ENCODE measurements around the gene CCDC68. TPM values are rescaled to one million over a fixed set of nuclear protein-coding genes. Genes with fewer than 3 reads are reported as not detected.
A peak's percentile ranks its signal among the peaks of the same experiment; 100 is the strongest.

Gene CCDC68
- total and polyA plus RNA-seq, 2 of the 13 experiments (the other 11 are each of a cell fraction or from before 2014, with no cell fraction given) = 4.6 to 13.3 TPM

- no TSS peak for BruUV-seq (replicated peaks)
- ChIA-PET CTCF (ENCODE audit: low intra/inter-chr PET ratio, low total read pairs) (no interaction called here), POLR2A (no interaction called here)
- intact Hi-C loops (cut with micrococcal nuclease; ENCODE audit: unreplicated experiment) (no loop called here), in situ Hi-C loops (cut with HindIII; ENCODE audit: extremely low pct_ligation_motif_present, low pct_unique_long_range_greater_than_20kb) (no loop called here)
- TF ChIP-seq ZBTB7A (CRISPR knock-in tag; IDR thresholded peaks at IDR 0.05) = no peak
- no peak for TF ChIP-seq ATF6 (CRISPR knock-in tag; conservative IDR thresholded peaks at IDR 0.05)
- TF ChIP-seq XBP1 (CRISPR knock-in tag; IDR thresholded peaks at IDR 0.05) = no peak
- no peak for TF ChIP-seq SMYD3 (CRISPR knock-in tag; IDR thresholded peaks at IDR 0.05)
- TF ChIP-seq SPEN (CRISPR knock-in tag; IDR thresholded peaks at IDR 0.05; ENCODE audit: low read depth) = no peak
- no peak for TF ChIP-seq ZSCAN25 (CRISPR knock-in tag; IDR thresholded peaks at IDR 0.05)
- TF ChIP-seq FOXK1 (CRISPR knock-in tag; IDR thresholded peaks at IDR 0.05; ENCODE audit: borderline replicate concordance, low read depth) = no peak
- H3K9ac ChIP-seq (ENCODE audit: insufficient read depth, low read depth, low read length) = no peak overlapping the region
- no peaks in the 10 kb centered on the region for H3K9me3 ChIP-seq (ENCODE audit: low read length)
- no peak for FAIRE-seq
- peaks cover 0 to 3% of the 10 kb centered on the region in 2 experiments; a peak in 1 of 5 replicates for H3K27me3 ChIP-seq (ENCODE audit: control insufficient read depth in 1 of 2, insufficient read depth in 2 of 2, low read length in 2 of 2)
- H3K27ac ChIP-seq (ENCODE audit: extremely low read length, insufficient read depth, low read length) = no peak overlapping the region
- peaks cover 44% of the 10 kb centered on the region for H3K4me1 ChIP-seq (ENCODE audit: insufficient read depth, low read length)
- no peak overlapping the region; a peak in 1 of 6 replicates for H3K4me3 ChIP-seq (replicated peaks in 1 of 3; ENCODE audit: insufficient read depth in 1 of 3, low read depth in 2 of 3, low read length in 3 of 3)
- WGBS (ENCODE audit: low lambda C conversion rate) = 30% methylated on average over 3 of the region's 3 CpGs
- peaks cover 11% of the 10 kb centered on the region for H3K79me2 ChIP-seq (ENCODE audit: insufficient read depth, low read length)
- H3K36me3 ChIP-seq (replicated peaks in 1 of 2; ENCODE audit: control insufficient read depth in 1 of 2, insufficient read depth in 2 of 2, low read length in 2 of 2) = no peaks in the 10 kb centered on the region
- no peak for ATAC-seq
- peak overlapping the region; percentile 76; the same call in 1 of the 2 replicates for H3K4me2 ChIP-seq (ENCODE audit: low read depth, low read length)
- H4K20me1 ChIP-seq (ENCODE audit: insufficient read depth, low read length) = no peaks in the 10 kb centered on the region
- H2AFZ ChIP-seq (ENCODE audit: low read length) = no peak overlapping the region
- no peak for DNase-seq (ENCODE audit: low spot score)
Measured at GRCh38 chr18:54960197-54960596, 936 bp upstream of the CCDC68 start.

DNA sequence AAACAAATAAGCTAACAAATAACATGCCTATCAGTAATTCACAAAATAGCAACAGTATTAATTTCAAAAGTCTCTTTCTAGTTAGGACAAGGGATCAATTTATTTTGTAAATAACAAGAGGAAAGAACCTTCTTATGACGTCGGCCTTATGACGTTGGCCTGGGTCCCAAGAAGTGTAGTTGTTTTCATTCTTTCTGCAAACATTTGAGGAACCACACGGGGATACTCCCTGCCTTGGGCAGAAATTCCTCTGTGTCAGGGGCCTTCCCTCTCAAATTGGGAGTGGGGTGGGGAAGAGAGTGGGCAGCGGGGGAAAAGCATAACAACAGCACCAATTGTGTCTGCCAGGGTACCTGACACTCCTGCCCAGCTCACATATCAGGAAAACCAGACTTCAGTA is 1.3 kb downstream of the CCDC68 start:
- Histone ChIP-seq H3K79me2 (ENCODE audit: insufficient read depth, low read length) (peaks cover 11% of the 10 kb centered on the region), H3K4me2 (ENCODE audit: low read depth, low read length) (peak overlapping the region; percentile 76), H3K9ac (ENCODE audit: insufficient read depth, low read depth, low read length) (peak overlapping the region; percentile 74; the same call in 1 of the 2 replicates), H3K27ac (ENCODE audit: extremely low read length, insufficient read depth, low read length) (no peak overlapping the region), H3K27me3 (ENCODE audit: control insufficient read depth in 1 of 2, insufficient read depth in 2 of 2, low read length in 2 of 2) (peaks cover 0 to 3% of the 10 kb centered on the region in 2 experiments; a peak in 1 of 5 replicates), H3K4me3 (replicated peaks in 1 of 3; ENCODE audit: insufficient read depth in 1 of 3, low read depth in 2 of 3, low read length in 3 of 3) (peak overlapping the region; percentile 71 to 81 (median 79)), H3K4me1 (ENCODE audit: insufficient read depth, low read length) (peaks cover 44% of the 10 kb centered on the region), H3K36me3 (replicated peaks in 1 of 2; ENCODE audit: control insufficient read depth in 1 of 2, insufficient read depth in 2 of 2, low read length in 2 of 2) (no peaks in the 10 kb centered on the region), H3K9me3 (ENCODE audit: low read length) (no peaks in the 10 kb centered on the region), H2AFZ (ENCODE audit: low read length) (no peak overlapping the region), H4K20me1 (ENCODE audit: insufficient read depth, low read length) (no peaks in the 10 kb centered on the region)
- intact Hi-C loops (cut with micrococcal nuclease; ENCODE audit: unreplicated experiment) = loop anchor here (10.0 kb wide), 1 partner anchor 573 kb away; no protein-coding TSS in a partner anchor
- WGBS (ENCODE audit: low lambda C conversion rate) = 16% methylated on average over 5 of the region's 5 CpGs
- FAIRE-seq (no peak), ATAC-seq (no peak), DNase-seq (ENCODE audit: low spot score) (no peak)
- ChIA-PET CTCF (ENCODE audit: low intra/inter-chr PET ratio, low total read pairs) (no interaction called here), POLR2A (no interaction called here)
- in situ Hi-C loops (cut with HindIII; ENCODE audit: extremely low pct_ligation_motif_present, low pct_unique_long_range_greater_than_20kb) = no loop called here
- TF ChIP-seq ATF7 (IDR thresholded peaks at IDR 0.05) (peak; percentile 26; the same call in 1 of the 2 replicates), ATF7 (CRISPR knock-in tag; IDR thresholded peaks at IDR 0.05) (no peak), CREM (IDR thresholded peaks at IDR 0.05) (peak; percentile 18; the same call in 1 of the 2 replicates), CREM (CRISPR knock-in tag; IDR thresholded peaks at IDR 0.05) (no peak), ZBTB21 (CRISPR knock-in tag; IDR thresholded peaks at IDR 0.05) (peak; percentile 82), CREB1 (IDR thresholded peaks at IDR 0.05) (peak; percentile 71), CREB1 (CRISPR knock-in tag; IDR thresholded peaks at IDR 0.05) (peak; percentile 36; the same call in 1 of the 2 replicates), ZNF704 (CRISPR knock-in tag; IDR thresholded peaks at IDR 0.05; ENCODE audit: borderline replicate concordance) (no peak), PCBP2 (optimal IDR thresholded peaks at IDR 0.05; ENCODE audit: low read depth, low read length, poor library complexity, severe bottlenecking) (no peak), NR2F2 (IDR thresholded peaks at IDR 0.05; ENCODE audit: borderline replicate concordance, low read depth) (no peak)
- BruUV-seq (replicated peaks) = TSS peak; percentile 69

Measured in HepG2 (cell line).